ENCODE data around the gene GULP1.

The GULP1 gene

DNA sequence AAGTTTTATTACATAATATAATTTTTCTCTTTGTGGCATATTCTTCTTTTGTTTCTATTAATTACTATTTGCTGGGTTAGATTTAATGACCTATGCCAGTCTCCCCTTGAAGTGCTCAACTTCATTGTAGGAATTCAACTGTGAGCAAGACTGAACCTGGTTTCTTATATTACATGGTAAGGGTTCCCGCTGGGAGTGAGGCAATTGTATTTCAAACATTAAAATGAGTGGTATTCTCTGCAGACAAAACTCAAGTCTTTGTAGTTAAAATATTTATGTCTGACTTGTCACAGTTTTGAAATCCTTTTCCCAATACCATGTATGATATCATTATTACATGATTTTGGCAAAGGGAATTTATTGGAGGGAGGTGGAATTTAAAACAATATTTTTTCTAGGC lies 278.7 kb downstream of the GULP1 start:
- ChIA-PET POLR2A (no interaction called here), CTCF (no interaction called here)
- no peak for TF ChIP-seq CTCF (IDR thresholded peaks at IDR 0.05; ENCODE audit: control extremely low read depth, extremely low read depth, low read depth, missing control alignments)
- DNase-seq (ENCODE audit: extremely low spot score), result no peak

DNA sequence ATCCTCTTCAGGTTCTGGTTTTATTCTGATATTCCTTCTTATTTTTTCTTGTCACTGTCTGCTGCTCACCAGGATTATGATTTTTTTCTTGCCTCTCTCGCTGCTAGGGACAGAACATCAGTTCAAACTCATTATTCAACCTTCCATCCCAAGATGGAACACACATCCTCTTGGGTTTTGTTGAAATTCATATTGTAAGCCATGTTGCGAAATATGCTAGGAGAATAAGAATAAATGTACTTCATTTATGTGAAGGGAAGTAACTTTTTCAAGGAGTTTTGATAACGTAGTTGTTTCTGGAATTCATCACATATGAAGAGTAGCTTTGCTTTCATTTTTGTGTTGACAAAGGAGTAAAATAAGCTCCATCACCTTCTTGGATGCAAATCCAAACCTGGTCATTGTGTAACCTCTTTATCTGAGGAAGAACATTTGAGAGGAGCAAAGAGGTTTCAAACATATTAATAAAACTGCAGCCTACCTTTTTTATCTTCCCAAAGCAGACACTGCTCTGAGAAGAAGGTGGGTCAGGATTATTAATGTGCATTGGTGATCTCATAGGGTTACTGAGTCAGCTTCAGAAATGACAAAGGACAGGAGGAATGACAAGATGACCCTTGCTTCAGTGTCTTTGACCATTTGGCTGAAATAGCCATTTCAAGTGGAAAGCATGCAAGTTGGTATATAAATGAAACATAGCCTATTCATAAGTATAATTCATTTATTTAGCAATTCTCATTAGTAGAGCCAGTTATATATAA lies 280.0 kb downstream of the GULP1 start:
- no peak for DNase-seq (ENCODE audit: extremely low spot score)
- no peak for TF ChIP-seq CTCF (IDR thresholded peaks at IDR 0.05; ENCODE audit: control extremely low read depth, extremely low read depth, low read depth, missing control alignments)
- ChIA-PET POLR2A (no interaction called here), CTCF (interaction anchor here (1.0 kb wide), 1 partner anchor 10 kb away, joined by 3 read pairs; no protein-coding TSS in a partner anchor)

GRCh38 chr2:188572592-188572991 lies 280.9 kb downstream of the GULP1 start:
- POLR2A ChIA-PET, result no interaction called here
- no peak for DNase-seq (ENCODE audit: extremely low spot score)
- TF ChIP-seq CTCF (IDR thresholded peaks at IDR 0.05; ENCODE audit: control extremely low read depth, extremely low read depth, low read depth, missing control alignments), result no peak

DNA sequence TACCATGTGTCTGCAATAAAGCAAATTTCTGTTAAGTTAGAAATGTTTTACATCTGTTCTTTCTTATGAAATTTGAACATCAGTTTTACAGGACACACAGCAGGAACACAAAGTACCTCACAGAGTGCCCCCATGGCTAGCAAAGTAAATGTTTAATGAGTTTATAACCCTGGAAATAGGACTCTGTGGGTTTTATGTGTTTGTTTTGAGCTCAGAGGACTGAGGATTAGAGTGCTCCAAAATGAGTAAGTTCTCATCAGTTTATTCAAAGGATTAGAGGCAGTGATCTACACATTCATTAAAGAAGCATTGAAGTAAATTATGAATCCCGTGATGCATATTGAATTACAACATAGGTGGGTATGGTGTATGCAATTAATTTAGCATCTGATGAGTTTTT lies 281.8 kb downstream of the GULP1 start:
- no peak for DNase-seq (ENCODE audit: extremely low spot score)
- POLR2A ChIA-PET, result no interaction called here
- TF ChIP-seq CTCF (IDR thresholded peaks at IDR 0.05; ENCODE audit: control extremely low read depth, extremely low read depth, low read depth, missing control alignments), result no peak
- CTCF ChIA-PET, result no interaction called here

More at GRCh38 chr2:188572592-188572991, 280.9 kb downstream of the GULP1 start:
- CTCF ChIA-PET, result interaction anchor here (1.0 kb wide), 1 partner anchor 10 kb away, joined by 3 read pairs; no protein-coding TSS in a partner anchor

DNA sequence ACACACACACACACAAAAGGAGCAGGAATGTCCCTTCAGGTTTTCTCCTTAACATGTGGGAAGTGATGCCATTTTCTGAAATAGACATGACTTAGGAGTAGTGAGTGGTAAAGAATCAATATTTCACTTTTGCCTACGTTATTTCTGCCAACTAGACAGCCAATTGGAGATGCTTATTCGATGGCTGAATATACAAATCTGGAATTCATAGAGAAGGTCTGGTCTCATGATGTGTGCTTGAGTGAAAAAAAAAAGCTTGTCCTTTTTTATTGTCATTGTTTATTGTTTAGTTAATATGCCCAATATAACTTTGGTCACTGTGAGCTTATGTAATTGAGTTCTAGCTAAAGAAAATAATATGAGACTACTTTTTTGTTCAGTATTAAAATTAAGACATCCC lies 284.3 kb downstream of the GULP1 start:
- no peak for DNase-seq (ENCODE audit: extremely low spot score)
- no peak for TF ChIP-seq CTCF (IDR thresholded peaks at IDR 0.05; ENCODE audit: control extremely low read depth, extremely low read depth, low read depth, missing control alignments)
- CTCF ChIA-PET, result interaction anchor here (0.7 kb wide), 1 partner anchor 9 kb away, joined by 3 read pairs; no protein-coding TSS in a partner anchor
- POLR2A ChIA-PET, result no interaction called here

DNA sequence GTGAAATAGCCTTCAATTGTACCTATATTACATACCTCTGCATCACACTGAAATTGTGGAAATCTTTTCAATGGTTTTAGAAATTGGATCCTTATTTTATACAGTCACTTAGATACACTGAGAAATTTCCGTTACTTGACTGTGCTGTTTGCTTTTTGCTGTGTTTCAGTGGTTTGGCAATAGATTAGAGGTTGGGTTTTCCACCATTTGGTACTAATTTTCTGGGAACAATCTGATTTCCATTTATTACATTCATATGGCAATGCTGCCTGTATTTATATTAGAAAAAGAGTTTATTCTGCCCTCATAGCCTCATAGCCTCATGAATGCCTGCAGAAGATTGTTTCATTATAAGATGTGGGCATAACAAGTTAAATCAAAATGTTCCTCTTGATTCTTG lies 285.0 kb downstream of the GULP1 start:
- ChIA-PET CTCF (no interaction called here), POLR2A (no interaction called here)
- DNase-seq (ENCODE audit: extremely low spot score), result no peak
- no peak for TF ChIP-seq CTCF (IDR thresholded peaks at IDR 0.05; ENCODE audit: control extremely low read depth, extremely low read depth, low read depth, missing control alignments)
